ENCODE data around the gene AKAP5. TPM values are rescaled to one million over a fixed set of nuclear protein-coding genes. Genes with fewer than 3 reads are reported as not detected.

The AKAP5 gene
- total and polyA plus RNA-seq, 9 of the 15 experiments (the other 6 are each of a cell fraction or from before 2014, with no cell fraction given) = 0.06 to 0.94 (median 0.34) TPM

GRCh38 chr14:64503434-64504309 lies 38.4 kb downstream of the AKAP5 start, which contains the start of gene ZBTB25 (continued):
- TF ChIP-seq BRD4 (IDR thresholded peaks at IDR 0.05) (no peak), ETV5 (CRISPR knock-in tag; IDR thresholded peaks at IDR 0.05; ENCODE audit: low read depth) (no peak), ATF7 (IDR thresholded peaks at IDR 0.05) (0 out of 2 replicates have a peak, but pooled peaks have one; percentile 13), MCM2 (IDR thresholded peaks at IDR 0.05; ENCODE audit: low read depth) (no peak), KLF10 (CRISPR knock-in tag; IDR thresholded peaks at IDR 0.05) (no peak), HDGF (IDR thresholded peaks at IDR 0.05) (no peak), SIN3B (IDR thresholded peaks at IDR 0.05; ENCODE audit: low read depth) (0 out of 2 replicates have a peak, but pooled peaks have one; percentile 19), MTA2 (IDR thresholded peaks at IDR 0.05; ENCODE audit: low read depth) (no peak), ZNF76 (CRISPR knock-in tag; IDR thresholded peaks at IDR 0.05; ENCODE audit: borderline replicate concordance) (no peak), GABPB1 (CRISPR knock-in tag; IDR thresholded peaks at IDR 0.05) (no peak), SMAD4 (CRISPR knock-in tag; conservative IDR thresholded peaks at IDR 0.05) (no peak), POLR2A (conservative IDR thresholded peaks at IDR 0.05) (peak; percentile 72), KAT8 (IDR thresholded peaks at IDR 0.05; ENCODE audit: low read depth) (no peak), KDM5B (IDR thresholded peaks at IDR 0.05; ENCODE audit: insufficient replicate concordance, low read depth, low read length) (peak; percentile 55), TAF15 (IDR thresholded peaks at IDR 0.05; ENCODE audit: low read depth, low read length) (no peak), HDAC6 (IDR thresholded peaks at IDR 0.05; ENCODE audit: low read depth, low read length) (no peak), SRF (CRISPR knock-in tag; IDR thresholded peaks at IDR 0.05) (no peak), GTF2B (IDR thresholded peaks at IDR 0.05; ENCODE audit: extremely low read depth, insufficient read length) (no peak), KLF13 (tag; IDR thresholded peaks at IDR 0.05; ENCODE audit: borderline replicate concordance, low read depth) (no peak)
- TF ChIP-seq, protein P1, sequence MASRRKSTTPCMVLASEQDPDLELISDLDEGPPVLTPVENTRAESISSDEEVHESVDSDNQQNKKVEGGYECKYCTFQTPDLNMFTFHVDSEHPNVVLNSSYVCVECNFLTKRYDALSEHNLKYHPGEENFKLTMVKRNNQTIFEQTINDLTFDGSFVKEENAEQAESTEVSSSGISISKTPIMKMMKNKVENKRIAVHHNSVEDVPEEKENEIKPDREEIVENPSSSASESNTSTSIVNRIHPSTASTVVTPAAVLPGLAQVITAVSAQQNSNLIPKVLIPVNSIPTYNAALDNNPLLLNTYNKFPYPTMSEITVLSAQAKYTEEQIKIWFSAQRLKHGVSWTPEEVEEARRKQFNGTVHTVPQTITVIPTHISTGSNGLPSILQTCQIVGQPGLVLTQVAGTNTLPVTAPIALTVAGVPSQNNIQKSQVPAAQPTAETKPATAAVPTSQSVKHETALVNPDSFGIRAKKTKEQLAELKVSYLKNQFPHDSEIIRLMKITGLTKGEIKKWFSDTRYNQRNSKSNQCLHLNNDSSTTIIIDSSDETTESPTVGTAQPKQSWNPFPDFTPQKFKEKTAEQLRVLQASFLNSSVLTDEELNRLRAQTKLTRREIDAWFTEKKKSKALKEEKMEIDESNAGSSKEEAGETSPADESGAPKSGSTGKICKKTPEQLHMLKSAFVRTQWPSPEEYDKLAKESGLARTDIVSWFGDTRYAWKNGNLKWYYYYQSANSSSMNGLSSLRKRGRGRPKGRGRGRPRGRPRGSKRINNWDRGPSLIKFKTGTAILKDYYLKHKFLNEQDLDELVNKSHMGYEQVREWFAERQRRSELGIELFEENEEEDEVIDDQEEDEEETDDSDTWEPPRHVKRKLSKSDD (conservative IDR thresholded peaks at IDR 0.05; ENCODE audit: low read length) = no peak
- TF ChIP-seq, protein P2, sequence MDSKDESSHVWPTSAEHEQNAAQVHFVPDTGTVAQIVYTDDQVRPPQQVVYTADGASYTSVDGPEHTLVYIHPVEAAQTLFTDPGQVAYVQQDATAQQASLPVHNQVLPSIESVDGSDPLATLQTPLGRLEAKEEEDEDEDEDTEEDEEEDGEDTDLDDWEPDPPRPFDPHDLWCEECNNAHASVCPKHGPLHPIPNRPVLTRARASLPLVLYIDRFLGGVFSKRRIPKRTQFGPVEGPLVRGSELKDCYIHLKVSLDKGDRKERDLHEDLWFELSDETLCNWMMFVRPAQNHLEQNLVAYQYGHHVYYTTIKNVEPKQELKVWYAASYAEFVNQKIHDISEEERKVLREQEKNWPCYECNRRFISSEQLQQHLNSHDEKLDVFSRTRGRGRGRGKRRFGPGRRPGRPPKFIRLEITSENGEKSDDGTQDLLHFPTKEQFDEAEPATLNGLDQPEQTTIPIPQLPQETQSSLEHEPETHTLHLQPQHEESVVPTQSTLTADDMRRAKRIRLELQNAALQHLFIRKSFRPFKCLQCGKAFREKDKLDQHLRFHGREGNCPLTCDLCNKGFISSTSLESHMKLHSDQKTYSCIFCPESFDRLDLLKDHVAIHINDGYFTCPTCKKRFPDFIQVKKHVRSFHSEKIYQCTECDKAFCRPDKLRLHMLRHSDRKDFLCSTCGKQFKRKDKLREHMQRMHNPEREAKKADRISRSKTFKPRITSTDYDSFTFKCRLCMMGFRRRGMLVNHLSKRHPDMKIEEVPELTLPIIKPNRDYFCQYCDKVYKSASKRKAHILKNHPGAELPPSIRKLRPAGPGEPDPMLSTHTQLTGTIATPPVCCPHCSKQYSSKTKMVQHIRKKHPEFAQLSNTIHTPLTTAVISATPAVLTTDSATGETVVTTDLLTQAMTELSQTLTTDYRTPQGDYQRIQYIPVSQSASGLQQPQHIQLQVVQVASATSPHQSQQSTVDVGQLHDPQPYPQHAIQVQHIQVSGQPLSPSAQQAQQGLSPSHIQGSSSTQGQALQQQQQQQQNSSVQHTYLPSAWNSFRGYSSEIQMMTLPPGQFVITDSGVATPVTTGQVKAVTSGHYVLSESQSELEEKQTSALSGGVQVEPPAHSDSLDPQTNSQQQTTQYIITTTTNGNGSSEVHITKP (IDR thresholded peaks at IDR 0.05; ENCODE audit: partially characterized antibody) = peak; percentile 47

Measured in K562 (cell line).